Stimulated activated CD4-positive, alpha-beta T cell treated with anti-CD3 and anti-CD28 coated beads, Interleukin-12 subunit alpha, Interleukin-12 subunit beta, amount 100 ng/mL, for 4 hours (primary cell): ENCODE data around the gene PTPRT.

Source experiments
- DNase-seq: peaks from one replicate; pipeline ENCODE4 v3.0.0-alpha.2; 2020

Gene PTPRT

DNA sequence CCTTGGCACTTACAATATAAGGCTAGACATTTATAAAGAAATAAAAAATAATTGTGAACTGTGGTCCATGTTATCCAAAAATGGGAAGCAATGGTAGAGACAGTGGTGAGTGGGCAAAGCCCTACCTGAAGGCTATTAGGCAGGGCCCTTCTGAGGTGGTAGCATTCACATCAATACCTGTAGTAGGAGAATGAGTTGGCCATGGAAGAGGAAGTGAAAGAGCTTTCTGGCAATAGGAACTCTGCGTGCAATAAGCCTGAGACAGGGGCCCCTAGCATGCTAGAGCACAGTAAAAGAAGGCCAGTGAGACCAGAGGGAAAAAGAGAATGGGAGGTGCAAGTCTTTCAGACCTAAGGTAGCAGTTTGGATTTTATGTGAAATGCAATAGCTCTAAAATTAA, 754.5 kb downstream of the PTPRT start:
- DNase-seq, result no peak

GRCh38 chr20:42432496-42433334, 757.0 kb downstream of the PTPRT start:
- DNase-seq, result no peak

- no peak for DNase-seq
These were observed 759.1 kb downstream of the PTPRT start for GRCh38 chr20:42430598-42430997.

DNA sequence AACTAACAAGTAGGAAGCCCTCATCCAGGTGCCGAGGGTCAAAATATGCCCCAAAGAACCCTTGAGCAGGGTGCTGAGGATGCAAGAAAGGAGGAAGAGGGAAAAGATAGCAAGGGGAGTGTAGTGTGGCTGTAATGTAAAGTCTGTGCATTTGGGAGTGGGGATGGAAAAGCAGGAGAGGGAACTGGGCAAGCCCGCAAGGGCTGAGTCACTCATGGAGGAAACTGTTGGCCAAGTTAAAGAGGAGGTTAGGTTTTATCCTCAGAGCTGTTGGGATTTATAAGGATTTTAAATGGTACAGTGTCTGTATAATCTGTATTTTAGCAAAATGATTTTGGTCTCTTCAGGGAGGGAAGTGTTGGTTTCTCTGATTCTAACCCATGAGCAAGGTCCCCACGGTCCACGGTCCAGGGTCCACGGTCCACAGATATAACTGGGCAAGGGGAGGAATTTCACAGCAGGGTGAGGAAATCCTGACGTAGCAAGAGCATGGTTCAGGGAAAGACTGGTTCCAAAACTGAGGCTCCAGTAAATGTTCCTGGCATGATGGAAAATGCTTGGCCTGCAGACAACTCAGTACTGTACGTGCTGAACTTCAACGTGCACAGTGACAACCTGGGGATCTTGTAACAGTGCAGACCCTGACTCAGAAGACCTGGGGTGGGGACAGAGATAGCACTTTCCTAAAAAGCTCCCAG, 759.8 kb downstream of the PTPRT start:
- DNase-seq, result no peak

DNA sequence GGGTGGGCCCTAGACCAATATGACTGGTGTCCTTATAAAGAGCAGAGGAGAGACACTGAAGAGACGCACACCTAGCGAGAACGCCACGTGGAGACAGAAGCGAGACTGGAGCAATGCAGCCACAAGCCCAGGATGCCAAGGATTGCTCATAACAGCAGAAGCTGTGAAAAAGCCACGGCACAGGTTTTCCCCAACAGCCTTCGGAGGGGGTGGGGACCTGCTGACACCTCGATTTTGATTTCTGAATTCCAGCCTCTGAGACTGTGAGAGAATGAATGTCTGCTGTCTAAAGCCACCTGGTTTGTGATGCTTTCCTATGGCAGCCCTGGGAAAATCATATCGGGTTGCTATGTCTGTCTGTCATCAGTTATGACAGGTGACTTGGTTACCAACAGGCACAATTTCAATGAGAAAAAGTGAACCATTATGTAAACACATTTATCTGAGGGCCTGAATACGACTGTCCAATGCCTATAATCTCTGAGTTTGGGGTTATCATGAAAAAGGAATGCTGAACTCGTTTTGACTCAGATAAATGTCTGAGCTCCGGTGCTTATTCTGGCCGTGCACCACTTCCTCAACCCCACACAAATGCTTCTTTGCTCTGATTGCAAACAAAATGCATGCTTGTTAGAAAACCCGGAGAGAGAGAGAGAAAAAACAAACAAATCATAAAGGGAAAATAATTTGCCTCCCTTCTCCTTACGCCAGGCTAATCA, 769.7 kb downstream of the PTPRT start:
- DNase-seq, result no peak

DNA sequence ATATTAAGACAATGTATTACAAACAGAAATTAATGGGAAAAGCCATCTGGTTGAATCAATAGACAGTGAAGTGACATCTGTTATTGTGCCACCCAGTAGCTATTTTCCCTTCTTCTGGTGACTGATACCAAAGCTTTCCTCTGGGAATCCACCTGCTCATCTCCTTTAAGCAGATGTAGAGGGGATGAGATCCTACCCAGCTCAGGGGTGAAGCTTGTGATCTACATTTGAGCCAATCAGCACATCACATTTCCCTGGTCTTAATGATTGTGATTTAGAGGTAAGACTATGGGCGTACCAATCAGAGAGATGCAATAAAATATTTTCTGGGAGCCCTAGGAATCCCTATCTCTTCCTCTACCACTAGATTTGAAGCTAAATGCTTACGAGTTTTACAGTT, 782.9 kb downstream of the PTPRT start:
- DNase-seq, result no peak

- no peak for DNase-seq
These were observed 787.3 kb downstream of the PTPRT start for GRCh38 chr20:42402455-42402854.

- no peak for DNase-seq
These were observed 788.1 kb downstream of the PTPRT start for GRCh38 chr20:42401613-42402012.

DNA sequence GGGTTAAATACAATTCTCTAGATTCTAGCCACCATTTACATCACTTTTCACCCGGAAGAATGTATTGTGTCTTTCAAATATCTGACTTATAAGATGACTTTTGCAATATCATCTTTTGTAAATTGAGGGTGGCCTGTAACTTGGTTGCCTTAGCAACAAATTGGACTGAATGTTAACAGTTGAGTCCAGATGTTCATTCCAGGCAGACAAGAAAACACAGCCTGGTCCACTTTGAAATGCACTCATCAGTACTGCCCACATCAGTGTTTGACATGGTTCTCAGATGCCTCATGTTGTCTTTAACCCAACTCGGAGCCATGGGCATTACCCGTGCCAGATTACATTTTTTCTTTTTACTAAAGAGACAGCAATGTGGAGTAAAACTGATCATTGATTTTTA, 789.9 kb downstream of the PTPRT start:
- DNase-seq, result no peak

GRCh38 chr20:42392442-42392841, 797.3 kb downstream of the PTPRT start:
- no peak for DNase-seq

GRCh38 chr20:42391807-42392206, 797.9 kb downstream of the PTPRT start:
- DNase-seq, result no peak

GRCh38 chr20:42380287-42380686, 809.4 kb downstream of the PTPRT start:
- DNase-seq, result no peak

- DNase-seq, result no peak
These were observed 810.3 kb downstream of the PTPRT start for GRCh38 chr20:42379385-42379784.

DNA sequence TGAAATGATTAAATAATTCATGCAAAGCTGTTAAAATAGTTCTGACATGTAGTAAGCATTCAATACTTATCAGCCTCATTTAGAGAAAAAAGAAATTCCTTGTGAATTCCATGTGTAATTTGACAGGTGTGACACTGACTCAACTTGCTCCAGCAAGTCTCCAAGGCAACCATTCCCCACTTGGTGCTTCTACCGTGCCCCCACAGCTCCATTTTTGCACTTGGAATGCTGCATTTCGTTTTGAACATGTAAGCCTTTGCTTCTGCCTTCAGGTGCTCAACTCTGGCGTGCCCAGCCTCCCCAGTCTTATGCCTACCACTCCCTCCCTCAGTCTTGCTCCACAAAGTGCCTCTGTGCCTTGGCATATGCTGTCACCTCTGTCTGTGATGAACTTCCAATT, 810.9 kb downstream of the PTPRT start:
- no peak for DNase-seq

- no peak for DNase-seq
These were observed 813.6 kb downstream of the PTPRT start for GRCh38 chr20:42376131-42376530.

GRCh38 chr20:42373049-42373448, 816.7 kb downstream of the PTPRT start:
- no peak for DNase-seq

- no peak for DNase-seq
These were observed 819.6 kb downstream of the PTPRT start for GRCh38 chr20:42370075-42370474.

GRCh38 chr20:42368910-42369309, 820.8 kb downstream of the PTPRT start:
- DNase-seq, result no peak

DNA sequence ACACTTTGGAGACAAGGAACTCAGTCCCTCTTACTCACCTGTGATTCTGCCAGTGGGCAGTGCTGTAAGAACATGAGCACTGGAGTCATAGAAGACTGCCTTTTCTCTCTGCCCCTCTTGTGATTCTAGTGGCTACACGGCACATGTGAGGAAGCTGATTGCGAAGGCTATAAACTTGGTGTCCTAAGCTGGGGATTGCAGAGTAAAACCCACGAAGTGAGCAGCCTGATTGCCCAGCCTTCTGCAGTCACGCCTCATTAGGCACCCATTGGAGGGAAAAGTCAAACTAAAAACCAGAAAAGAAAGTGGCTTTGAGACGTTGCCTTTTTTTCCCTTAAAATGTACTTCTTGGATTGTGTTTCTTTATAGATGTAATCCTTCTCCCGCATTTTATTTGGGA, 823.1 kb downstream of the PTPRT start:
- DNase-seq, result no peak

DNA sequence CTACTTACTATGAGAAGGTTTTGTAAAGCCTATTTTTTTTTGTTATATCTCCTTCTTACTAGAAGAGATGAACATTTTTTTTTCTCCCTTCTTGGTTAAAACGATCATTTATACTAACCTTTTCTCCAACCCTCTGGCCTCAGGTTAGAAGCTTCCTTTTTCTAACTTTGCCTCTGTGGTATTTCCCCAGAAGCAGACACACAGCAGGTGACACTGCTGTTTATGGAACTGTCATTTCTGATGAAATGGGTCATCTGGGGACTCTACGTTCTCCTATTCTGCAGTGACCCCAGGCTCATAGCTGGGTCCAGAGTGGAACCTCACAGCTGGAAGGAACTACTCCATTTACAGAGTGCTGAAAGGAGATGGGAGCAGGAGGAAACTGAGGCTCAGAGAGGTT, 825.3 kb downstream of the PTPRT start:
- no peak for DNase-seq

DNA sequence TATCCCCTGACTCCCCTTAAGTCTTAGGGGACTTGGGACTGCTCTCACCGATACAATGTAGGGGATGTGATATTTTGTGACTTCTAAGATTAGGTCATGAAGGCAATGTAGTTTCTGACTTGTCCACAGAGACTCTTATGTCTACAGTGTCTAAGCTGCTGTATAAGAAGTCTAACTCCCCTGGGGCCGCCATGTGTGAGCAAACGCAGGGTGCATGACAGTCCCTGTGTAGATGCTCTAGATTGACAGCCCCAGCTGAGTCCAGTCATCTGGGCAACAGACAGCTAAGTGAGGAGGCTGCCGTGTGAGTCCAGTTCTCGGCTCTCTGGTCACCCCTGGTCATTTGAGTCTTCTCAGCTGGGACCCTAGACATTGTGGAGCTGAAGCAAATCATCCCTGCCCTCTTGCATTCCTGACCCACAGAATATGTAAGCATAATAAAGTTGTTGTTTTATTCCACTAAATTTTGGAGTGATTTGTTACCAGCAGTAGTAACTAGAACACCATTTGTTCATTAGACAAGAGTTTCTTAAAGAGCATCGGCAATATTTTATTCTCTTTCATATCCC, 828.2 kb downstream of the PTPRT start:
- no peak for DNase-seq

DNA sequence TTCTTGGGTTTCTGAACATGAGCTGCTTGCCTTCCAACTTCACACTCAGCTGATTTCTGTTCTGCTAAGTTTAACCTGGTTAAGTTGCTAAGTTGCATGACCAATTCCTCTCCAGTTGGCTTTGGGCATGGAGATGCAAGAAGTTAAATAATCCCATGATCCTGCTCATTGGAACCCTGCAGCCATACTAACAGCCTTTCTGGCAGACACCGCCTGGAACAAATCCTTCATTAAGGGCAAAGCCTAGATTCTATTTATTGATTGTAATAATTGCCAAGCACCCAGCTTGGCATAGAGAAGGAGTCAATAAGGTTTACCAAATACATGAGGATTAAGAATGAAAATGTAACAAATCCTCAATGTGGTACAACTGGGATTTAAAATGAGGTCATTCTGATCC, 829.1 kb downstream of the PTPRT start:
- no peak for DNase-seq

- DNase-seq, result no peak
These were observed 830.1 kb downstream of the PTPRT start for GRCh38 chr20:42359617-42360016.

DNA sequence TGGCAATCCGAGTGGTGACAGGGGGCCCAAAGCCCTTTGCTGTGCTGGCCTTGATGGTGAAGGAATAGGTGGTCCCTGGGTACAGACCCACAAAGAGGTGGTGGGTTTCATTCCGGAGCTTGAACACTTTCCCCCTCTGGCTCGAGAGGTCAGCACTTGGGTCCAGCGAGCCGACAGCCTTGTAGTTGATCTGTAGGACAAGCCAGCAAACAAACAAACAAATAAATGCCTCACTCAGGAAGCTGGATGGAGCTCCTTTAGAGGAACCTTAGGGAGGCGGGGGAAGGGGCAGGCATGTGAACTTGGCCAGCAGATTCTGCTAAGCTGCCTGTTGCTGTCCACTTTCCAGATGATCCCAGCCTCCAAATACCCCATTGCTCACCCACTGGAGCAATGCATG, 837.6 kb downstream of the PTPRT start:
- no peak for DNase-seq
